Activated B cell treated with CpG ODN at 0.5 μM for 24 hours (primary cell): ENCODE measurements around the gene PER2. TPM values are rescaled to one million over a fixed set of nuclear protein-coding genes. Genes with fewer than 3 reads are reported as not detected.
A peak's percentile ranks its signal among the peaks of the same experiment; 100 is the strongest.

ENCODE experiments used
- ATAC-seq: fragments of 200-7000 bp; cut with Tn5 transposase; one replicate; pipeline ENCODE4 v1.10.0; 2021; ENCODE audit warnings: low read depth, mild to moderate bottlenecking, moderate library complexity
- CTCF ChIA-PET: fragments of 350-600 bp; sonication (Branson Sonifier 250); formaldehyde crosslinking; loops from one replicate; lab custom pipeline; 2021; ENCODE audit warnings: antibody characterized with exemption; lab: Charles Lee
- POLR2A ChIA-PET: fragments of 350-600 bp; sonication (Branson Sonifier 250); formaldehyde crosslinking; loops from one replicate; lab custom pipeline; 2021; ENCODE audit warnings: antibody characterized with exemption; lab: Charles Lee
- DNase-seq: peaks from one replicate; pipeline ENCODE4 v3.0.0; 2022
- H3K27ac Mint-ChIP-seq: one replicate; pipeline ENCODE4 v1.8.0; 2020; ENCODE audit warnings: mixed read lengths
- H3K27me3 Mint-ChIP-seq: one replicate; pipeline ENCODE4 v1.8.0; 2021; ENCODE audit warnings: mixed read lengths
- H3K36me3 Mint-ChIP-seq: one replicate; pipeline ENCODE4 v1.8.0; 2021; ENCODE audit warnings: low read depth, mixed read lengths
- H3K4me1 Mint-ChIP-seq: one replicate; pipeline ENCODE4 v1.8.0; 2021; ENCODE audit warnings: mixed read lengths
- H3K4me3 Mint-ChIP-seq: one replicate; pipeline ENCODE4 v1.8.0; 2020; ENCODE audit warnings: mild to moderate bottlenecking, mixed read lengths
- H3K9me3 Mint-ChIP-seq: one replicate; pipeline ENCODE4 v1.8.0; 2020; ENCODE audit warnings: mixed read lengths
- intact Hi-C: fragments of 100-400 bp; cut with micrococcal nuclease; formaldehyde crosslinking; loops from one replicate; pipeline ENCODE4 v1.15.1; 2024
- total RNA-seq: library from RNA; stranded (reverse); gene quantifications from 2 replicates; pipeline ENCODE4 v1.2.3, GENCODE V29; 2022
- TF ChIP-seq, protein P1 (sequence below): fragments of 200-600 bp; IDR thresholded peaks from one replicate; pipeline ENCODE4 v1.8.0; 2022; ENCODE audit warnings: antibody characterized with exemption, mild to moderate bottlenecking

Gene PER2
- total RNA-seq, 1 donor from 2014 or later: 16.6 TPM

DNA sequence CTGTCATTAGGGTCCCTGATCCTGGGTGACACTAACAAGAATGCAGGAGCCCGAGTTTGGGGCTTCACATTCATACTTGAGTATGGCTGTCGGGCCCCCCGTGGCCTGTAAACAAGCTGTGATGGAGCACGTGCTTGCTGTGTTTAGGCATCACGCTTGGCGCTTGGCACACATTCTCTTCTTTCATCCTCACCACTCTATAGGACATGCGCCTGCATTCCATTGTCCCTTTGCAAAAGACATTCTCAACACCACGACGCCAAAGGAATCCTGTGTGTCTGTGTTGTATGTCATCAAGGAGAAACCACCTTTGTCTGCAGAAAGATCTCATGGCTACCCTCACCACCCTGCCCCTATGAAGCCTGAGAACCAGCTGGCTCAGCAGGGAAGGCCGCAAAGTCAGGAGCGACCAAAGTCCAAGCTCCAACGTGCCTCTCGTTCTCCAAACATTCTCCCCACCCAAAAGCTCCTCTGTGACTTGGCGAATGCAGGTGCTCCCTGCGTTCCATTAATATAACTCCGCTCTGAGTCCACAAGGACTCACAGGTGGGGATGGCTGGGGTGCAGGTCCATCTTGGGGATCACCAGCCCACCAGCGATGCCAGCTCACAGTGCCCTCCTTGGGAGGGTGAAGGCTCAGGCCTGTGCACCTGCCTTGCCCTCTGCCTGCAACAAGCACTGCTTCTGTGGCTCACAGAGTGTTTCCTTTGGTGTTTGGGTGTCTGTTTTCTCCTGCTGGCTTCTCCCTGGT is 6.2 kb upstream of the PER2 start:
- ChIA-PET CTCF (no interaction called here), POLR2A (no interaction called here)
- peaks cover 11% of the 10 kb centered on the region for H3K4me1 Mint-ChIP-seq
- H3K36me3 Mint-ChIP-seq: no peaks in the 10 kb centered on the region
- H3K27me3 Mint-ChIP-seq: peaks cover 6% of the 10 kb centered on the region
- no peak overlapping the region for H3K27ac Mint-ChIP-seq
- ATAC-seq: no peak
- intact Hi-C loops: no loop called here
- no peak for DNase-seq
- TF ChIP-seq, protein P1, sequence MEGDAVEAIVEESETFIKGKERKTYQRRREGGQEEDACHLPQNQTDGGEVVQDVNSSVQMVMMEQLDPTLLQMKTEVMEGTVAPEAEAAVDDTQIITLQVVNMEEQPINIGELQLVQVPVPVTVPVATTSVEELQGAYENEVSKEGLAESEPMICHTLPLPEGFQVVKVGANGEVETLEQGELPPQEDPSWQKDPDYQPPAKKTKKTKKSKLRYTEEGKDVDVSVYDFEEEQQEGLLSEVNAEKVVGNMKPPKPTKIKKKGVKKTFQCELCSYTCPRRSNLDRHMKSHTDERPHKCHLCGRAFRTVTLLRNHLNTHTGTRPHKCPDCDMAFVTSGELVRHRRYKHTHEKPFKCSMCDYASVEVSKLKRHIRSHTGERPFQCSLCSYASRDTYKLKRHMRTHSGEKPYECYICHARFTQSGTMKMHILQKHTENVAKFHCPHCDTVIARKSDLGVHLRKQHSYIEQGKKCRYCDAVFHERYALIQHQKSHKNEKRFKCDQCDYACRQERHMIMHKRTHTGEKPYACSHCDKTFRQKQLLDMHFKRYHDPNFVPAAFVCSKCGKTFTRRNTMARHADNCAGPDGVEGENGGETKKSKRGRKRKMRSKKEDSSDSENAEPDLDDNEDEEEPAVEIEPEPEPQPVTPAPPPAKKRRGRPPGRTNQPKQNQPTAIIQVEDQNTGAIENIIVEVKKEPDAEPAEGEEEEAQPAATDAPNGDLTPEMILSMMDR: no peak
- H3K4me3 Mint-ChIP-seq: no peak overlapping the region
- no peaks in the 10 kb centered on the region for H3K9me3 Mint-ChIP-seq

DNA sequence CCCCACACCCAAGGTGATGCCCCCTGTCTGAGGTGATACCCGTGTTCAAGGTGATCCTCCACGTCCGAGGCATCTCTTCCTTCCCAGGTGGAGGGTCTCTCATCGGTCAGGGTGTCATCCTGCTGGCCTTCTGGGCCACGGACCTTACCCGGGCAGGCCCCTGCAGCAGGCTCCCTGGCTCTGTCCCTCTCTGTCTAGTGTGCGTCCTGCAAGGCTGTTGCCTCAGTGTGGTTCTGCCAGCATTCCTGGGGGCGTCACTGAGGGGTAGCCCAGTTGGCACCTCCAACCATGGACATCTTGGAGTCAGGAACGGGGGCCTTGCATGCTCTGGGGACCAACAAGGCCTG is 5.6 kb upstream of the PER2 start:
- Mint-ChIP-seq H3K4me1 (peaks cover 15% of the 10 kb centered on the region), H3K27ac (no peak overlapping the region), H3K4me3 (no peak overlapping the region), H3K27me3 (peaks cover 6% of the 10 kb centered on the region), H3K9me3 (no peaks in the 10 kb centered on the region), H3K36me3 (no peaks in the 10 kb centered on the region)
- ATAC-seq (no peak), DNase-seq (no peak)
- TF ChIP-seq, protein P1: no peak
- CTCF ChIA-PET: no interaction called here
- intact Hi-C loops: no loop called here
- POLR2A ChIA-PET: no interaction called here

DNA sequence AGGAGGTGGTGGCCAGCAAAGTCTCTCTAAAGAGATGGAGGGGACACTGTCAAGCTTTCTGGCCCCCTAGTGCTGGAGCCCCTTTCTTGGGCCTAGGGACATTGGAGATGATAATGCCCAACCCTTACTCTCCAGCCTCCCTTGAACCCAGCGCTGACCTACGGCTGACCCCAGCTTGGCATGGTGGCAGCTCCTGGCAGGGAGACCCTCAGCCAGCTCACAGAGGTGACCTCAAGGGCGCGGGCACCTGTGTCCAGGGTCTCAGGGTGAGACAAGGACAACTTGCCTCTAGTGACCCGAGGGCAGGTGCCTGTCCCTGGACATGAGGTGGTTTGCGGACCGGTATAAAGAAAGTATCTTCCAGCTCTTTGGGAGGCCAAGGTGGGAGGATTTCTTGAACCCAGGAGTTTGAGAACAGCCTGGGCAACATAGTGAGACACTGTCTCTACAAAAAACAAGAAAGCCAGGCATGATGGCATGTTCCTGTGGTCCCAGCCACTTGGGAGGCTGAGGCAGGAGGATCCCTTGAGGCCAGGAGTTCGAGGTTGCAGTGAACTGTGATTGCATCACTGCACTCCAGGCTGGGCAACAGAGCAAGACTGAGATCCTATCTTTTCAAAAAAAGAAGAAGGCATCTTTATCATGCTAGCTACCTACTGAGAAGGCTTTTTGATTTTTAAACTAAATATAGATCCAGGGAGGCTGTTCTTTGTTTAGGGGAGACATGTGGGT is 3.3 kb upstream of the PER2 start:
- H3K27me3 Mint-ChIP-seq: no peaks in the 10 kb centered on the region
- H3K36me3 Mint-ChIP-seq: no peaks in the 10 kb centered on the region
- ChIA-PET CTCF (no interaction called here), POLR2A (no interaction called here)
- TF ChIP-seq, protein P1: no peak
- H3K4me1 Mint-ChIP-seq: peaks cover 28% of the 10 kb centered on the region
- ATAC-seq: no peak
- no peak overlapping the region for H3K27ac Mint-ChIP-seq
- no peak for DNase-seq
- intact Hi-C loops: no loop called here
- H3K9me3 Mint-ChIP-seq: no peaks in the 10 kb centered on the region
- H3K4me3 Mint-ChIP-seq: no peak overlapping the region

DNA sequence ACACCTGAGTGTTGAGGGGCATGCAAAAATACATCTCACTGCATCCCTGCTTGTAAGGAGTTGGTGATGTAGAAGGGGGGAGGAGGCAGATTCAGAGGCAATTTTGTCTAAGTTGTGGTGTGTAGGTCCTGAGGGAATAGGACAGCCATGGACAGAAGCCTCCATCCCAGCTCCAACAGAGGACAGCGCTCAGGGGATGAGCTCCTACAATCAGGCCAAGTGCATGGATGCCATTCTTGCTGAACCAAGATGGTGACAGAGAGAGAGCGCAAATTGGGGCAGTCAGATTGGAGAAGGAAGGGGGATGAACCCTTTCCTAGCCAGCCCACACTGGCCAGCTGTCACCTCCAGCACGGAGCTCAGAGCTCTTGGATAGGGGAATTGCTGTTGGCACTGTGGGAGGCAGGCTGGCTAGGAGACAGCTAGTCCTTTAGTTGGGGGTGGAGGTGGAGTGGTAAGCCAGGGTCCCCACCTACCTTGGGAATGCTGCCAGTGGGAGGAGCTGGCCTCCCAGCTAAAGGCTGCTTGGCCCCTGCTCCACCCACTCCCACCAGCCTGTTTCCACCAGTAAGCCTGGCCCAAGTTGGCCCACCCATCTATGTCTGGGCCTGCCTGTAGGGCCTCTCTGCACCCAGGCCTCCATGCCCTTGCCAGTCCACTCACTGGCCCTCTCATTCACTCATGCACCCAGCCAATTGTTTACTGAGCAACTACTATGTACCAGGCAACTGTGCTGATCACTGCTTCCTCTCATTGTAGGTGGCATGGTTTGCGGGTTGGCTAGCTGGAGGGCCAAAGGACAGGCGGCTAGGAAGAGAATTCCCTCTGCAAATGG is 2.5 kb upstream of the PER2 start:
- Mint-ChIP-seq H3K4me3 (no peak overlapping the region), H3K36me3 (no peaks in the 10 kb centered on the region), H3K4me1 (peaks cover 30% of the 10 kb centered on the region), H3K27ac (no peak overlapping the region), H3K9me3 (no peaks in the 10 kb centered on the region), H3K27me3 (no peaks in the 10 kb centered on the region)
- POLR2A ChIA-PET: no interaction called here
- TF ChIP-seq, protein P1: no peak
- intact Hi-C loops: no loop called here
- ATAC-seq: no peak
- no peak for DNase-seq
- CTCF ChIA-PET: no interaction called here

DNA sequence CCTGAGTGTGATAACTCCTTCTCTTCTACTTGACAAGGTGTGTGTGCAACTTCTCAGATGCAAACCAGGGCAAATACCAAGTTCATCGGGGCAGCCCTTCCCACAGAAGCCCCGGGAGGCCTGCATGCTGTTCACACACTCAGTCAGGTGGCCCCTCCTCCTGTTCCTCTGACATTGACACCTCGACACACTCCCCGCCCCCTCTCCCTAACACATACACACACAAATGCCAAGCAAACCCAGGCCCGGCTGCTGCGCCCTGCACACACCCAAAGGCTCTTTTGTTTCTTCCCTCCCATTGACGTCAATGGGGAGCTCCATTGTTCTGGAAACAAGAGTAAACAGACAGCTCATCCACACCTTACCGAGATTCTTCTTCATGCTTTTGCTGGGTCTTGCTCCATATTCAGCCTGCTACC is 1.7 kb upstream of the PER2 start:
- no peaks in the 10 kb centered on the region for H3K36me3 Mint-ChIP-seq
- CTCF ChIA-PET: no interaction called here
- POLR2A ChIA-PET: interaction anchor here (0.6 to 1.4 kb wide), 2 partner anchors 32 to 1735 kb away, joined by 3 to 5 read pairs; partner anchors contain the start of gene NDUFA10
- H3K4me1 Mint-ChIP-seq: peaks cover 30% of the 10 kb centered on the region
- TF ChIP-seq, protein P1: no peak
- intact Hi-C loops: no loop called here
- no peaks in the 10 kb centered on the region for H3K9me3 Mint-ChIP-seq
- ATAC-seq (no peak), DNase-seq (no peak)
- peak overlapping the region; percentile 93 for H3K4me3 Mint-ChIP-seq
- peak overlapping the region; percentile 94 for H3K27ac Mint-ChIP-seq
- H3K27me3 Mint-ChIP-seq: no peaks in the 10 kb centered on the region
